LNCAP (cell line): ENCODE data around the gene TRIM29.

Source experiments
- CTCF ChIP-seq: fragments of 450-650 bp; IDR thresholded peaks from 2 replicates; pipeline ENCODE4 v1.5.1; 2017; ENCODE audit warnings: mild to moderate bottlenecking

Gene TRIM29

DNA sequence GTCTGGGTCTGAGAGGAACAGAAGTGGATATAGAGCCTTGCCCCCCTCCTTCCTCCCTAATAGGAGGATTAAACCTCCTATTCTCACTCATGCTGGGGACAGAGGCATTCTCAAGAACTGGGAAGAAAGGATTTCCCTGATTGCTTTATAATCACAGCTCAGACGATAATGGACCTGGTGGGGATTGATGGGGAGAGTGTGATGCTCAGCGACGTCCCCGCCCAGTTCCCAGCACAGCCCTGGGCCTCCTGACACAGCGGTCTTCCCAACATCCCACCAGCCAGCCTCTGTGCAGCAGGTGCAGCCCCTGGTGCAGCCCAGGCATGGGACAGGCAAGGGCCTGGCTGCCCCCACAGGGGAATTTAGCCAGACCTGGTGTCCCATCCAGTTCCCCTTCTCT is 28.4 kb downstream of the TRIM29 start:
- TF ChIP-seq CTCF = no peak

GRCh38 chr11:120108785-120109168 is 29.1 kb downstream of the TRIM29 start:
- no peak for TF ChIP-seq CTCF

DNA sequence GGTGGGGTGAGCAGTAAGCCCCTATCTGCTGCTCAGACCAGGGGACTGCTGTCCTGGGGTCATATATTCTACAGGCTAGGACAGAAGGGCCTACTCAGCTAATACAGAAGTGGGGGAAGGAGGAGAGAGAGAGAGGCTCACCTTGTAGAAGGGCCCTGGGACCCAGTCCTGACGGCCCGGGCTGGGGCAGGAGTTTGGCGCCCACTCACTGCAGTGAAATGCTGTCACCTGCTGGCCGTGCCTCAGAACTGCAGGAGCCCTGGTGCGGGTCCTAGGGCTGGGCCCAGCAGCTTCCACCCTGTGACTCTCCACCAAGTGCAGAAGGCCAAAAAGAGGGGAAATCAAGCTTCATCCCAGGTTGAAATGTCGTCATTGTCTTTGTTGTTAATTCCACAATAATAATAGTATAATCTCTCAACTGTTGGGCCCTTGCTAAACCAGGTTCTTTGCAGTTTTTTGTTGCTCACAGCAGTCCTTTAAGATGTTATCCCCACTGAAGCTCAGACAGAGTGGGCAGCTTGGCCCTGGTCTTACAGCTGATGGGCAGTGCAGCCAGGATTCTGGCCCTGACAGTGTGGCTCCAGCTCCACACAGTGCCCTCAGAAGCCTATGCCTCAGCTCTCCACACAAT is 29.6 kb downstream of the TRIM29 start:
- peak; percentile 100 for TF ChIP-seq CTCF

DNA sequence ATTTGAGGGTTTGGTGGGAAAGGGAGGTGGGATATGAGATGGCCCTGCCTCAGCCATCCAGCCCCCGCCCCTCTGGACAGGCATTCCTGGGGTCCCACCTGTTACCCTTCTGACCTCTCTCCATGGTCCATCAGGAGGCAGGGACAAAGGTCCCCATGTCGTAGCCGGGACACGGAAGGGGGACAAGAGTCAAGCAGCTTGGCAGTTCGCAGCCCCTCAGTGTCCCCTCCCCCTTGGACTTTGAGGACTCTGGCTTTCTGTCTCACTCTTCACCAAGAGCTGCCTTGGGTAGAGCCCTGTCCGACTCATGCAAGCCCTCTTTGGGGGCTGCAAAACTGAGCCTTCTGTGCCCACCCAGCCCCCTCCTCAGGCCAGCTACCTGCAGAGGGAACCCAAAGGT is 30.2 kb downstream of the TRIM29 start:
- no peak for TF ChIP-seq CTCF

DNA sequence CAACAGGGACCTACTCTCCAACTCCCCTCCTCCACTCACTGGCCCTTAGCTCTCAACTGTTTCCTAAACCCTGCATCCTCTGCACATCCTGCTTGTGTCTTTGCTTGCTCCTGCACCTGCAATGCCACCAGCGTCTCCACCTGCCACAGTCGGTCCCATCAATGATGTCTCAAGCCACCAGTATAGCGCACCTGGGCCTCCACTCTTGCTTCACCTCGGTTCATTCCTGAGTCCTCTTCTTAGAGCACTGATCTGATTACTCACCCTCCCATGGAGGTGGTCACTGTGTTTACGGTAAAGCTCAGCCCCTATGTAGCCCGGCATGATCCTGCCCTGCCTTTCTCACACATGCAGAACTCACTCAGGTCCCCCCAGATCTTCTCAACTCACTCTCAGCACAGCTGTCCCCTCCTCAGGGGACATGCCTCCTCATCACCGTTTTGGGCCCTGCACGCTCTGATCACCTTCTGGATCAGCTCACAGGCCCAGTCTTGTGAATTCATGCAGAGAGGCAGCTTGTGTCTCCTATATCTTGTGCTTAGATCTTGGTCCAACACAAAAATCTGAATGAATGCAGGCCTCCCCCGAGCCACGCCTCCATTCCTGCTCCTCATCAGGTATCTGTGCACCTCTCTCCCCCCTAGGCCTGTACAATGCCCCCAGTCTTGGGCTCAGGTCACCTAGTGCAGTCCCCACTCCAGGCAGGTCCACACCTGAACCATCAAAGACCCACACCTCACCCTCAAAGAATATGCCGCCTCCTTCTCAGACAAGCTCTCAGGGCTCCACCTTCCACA is 31.4 kb downstream of the TRIM29 start:
- TF ChIP-seq CTCF = no peak

GRCh38 chr11:120105576-120105975 is 32.3 kb downstream of the TRIM29 start:
- TF ChIP-seq CTCF = no peak

- TF ChIP-seq CTCF = no peak
Observed at GRCh38 chr11:120104041-120104565, 33.8 kb downstream of the TRIM29 start.
